Stimulated activated CD8-positive, alpha-beta memory T cell treated with anti-CD3 and anti-CD28 coated beads, Interleukin-7, amount 100 ng/mL, for 48 hours (primary cell): Measurements from ENCODE around the gene SMCO4.
"Not testable (repeated sequence)": the region's sequence is repeated elsewhere in the genome, so short reads cannot be mapped to it uniquely, and the experiment has no call there.

ENCODE experiments used
- DNase-seq, 2 donors: peaks; one replicate each; pipeline ENCODE4 v3.0.0-alpha.2; 2020; ENCODE audit warnings: low read depth in 1 of 2; ENCODE audit errors: extremely low read depth in 1 of 2

Gene SMCO4

DNA sequence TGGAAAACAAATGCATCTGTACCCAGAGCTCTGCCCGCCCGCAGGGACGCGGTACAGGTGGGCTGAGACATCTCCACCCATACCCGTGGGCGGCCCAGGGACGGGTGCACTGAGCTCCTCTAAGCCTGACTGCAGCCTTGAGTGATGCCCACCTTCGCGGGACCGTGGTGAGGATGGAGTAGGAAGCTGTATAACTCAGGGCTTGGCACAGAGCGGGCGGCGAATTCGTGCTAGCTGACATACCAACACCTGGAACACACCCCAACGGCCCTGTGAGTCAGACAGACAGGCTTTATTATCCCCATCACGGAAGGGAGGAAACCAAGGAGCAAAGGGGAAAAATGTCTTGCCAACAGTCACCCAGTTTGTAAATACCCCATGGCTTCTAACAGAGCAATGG is 61.9 kb downstream of the SMCO4 start:
- no peak for DNase-seq

DNA sequence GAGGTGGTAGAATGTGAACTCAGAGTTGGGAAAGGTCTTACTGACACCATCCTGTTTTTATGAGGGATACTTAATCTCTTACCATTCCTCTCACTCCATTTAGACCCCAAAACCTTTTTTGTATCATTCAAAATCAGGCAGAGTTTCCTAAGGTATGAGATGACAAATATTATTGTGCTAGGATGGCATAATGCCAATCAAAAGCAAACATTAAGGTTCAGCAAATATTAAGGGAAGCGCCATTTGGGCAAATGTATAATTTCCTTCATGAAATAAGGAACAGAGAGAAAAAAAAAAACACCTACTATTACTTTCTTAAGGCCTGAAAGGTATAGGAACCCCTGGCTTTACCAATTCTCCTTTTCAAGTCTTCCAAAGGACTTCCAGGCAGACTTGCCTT is 62.4 kb downstream of the SMCO4 start:
- DNase-seq: no peak

DNA sequence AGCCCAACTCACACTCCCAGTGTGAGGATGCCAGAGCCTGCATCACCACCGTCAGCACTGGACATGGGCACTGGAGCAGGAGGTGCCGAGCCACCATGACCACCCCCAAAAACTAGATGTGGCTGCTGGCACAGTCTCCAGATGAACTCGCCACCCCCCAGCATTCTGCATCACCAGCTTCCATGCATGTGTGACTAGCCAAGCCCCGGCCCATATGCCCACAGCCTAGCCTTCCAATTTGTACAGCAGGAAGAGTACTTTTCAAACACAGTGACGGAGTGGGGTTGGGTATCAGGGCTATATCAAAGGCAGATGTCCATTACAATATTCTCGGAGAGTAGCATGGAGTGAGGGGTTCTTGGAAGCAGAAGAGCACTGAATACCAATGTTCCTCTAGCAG is 62.9 kb downstream of the SMCO4 start:
- DNase-seq: no peak

DNA sequence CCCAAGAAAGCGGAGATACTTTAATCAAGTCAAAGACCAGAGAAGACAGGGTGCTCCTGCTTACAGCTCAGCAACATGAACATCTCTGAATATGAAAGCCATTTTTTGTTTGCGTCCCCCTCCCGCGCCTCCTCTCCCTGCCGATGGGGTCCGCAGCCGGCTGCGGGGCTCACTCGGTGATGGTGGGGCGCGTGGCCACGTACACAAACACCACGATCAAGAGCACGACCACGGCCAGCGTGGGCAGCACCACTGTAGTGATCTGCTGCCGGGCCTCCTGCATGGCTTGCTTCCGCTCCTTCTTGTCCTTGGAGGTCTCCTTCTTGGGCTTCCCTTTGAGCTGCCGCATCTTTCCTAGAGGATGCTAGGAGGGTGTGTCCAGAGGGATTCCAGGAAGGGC is 64.3 kb downstream of the SMCO4 start:
- no peak for DNase-seq

DNA sequence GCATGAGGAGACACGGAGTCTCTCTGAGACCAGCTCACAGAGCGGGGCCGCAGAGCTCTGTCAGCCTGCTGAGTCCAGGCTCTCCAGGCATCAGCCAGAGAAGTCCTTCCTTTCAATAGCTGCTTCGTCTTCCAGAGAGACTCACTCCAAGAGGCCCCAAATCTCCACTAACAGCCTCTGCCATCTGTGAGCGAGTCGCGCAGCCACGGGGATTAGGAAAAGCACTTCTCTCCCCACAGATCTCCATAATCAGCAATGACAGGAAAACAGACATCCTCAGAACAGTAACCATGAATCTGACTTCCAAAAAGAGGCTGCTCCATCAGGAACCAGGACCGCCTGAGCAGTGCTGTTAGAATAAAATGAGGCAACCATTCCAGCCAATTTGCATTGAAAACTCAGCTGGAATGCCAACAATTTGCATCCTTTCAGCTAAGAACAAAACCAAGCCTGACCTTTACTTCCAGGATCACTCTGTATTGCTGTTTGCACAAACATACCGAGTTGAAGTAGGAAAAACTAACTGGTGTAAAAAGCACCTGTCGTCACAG is 65.4 kb downstream of the SMCO4 start:
- DNase-seq: no peak

DNA sequence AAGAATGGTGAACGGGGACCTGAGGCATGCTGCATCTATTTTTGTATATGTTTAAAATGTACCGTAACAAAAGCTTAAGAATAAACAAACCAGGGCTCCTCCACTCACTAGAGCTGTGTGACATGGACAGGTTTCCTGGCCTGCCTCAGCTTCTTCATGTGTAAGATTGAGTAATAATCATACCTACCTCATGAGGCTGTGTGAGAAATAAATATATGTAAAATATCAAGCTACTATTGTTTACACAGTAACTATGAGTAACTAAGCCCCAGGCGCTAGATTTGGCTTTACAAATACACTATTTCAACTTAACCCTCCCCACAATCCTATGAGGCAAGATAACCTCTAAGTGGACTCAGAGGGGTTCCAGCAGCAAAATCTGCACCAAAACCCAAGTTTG is 66.4 kb downstream of the SMCO4 start:
- no peak for DNase-seq

DNA sequence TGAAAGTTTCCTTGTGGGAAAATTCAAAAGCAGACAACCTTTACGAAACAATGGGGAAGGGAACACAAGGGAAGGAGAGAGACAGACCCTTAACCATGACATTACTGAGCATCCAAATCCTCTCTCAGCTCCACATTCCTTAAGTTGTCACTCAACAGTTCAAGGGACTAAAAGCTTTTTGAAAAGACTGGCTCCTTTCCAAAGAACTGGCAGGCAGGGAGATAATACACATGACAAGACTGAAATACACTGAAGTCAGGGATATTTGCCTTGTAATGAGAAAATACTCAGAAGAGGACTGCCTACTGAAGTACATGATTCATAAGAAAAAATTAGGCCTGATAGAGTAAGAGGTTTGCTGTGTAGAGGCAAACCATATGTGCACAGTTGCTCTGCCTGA is 69.1 kb downstream of the SMCO4 start:
- no peak for DNase-seq

DNA sequence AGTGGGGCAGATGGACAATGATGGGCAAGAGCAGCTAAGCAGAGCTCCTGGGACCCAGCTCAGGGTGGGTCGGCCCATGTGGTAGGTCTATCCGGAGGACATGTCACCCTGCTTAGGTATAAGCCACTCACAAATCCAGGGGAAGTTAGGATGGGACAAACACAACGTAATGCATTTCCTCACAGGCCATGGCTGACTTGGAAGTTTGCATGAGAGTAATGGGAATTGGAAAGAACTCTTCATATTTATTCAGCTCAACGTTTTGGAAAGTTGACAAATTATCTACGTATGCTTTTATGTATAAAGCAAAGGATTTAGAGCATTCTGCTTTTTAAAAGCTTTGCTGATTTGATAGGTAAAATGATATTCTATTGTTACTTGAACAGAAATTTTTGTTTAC is 74.9 kb downstream of the SMCO4 start:
- DNase-seq: no peak

DNA sequence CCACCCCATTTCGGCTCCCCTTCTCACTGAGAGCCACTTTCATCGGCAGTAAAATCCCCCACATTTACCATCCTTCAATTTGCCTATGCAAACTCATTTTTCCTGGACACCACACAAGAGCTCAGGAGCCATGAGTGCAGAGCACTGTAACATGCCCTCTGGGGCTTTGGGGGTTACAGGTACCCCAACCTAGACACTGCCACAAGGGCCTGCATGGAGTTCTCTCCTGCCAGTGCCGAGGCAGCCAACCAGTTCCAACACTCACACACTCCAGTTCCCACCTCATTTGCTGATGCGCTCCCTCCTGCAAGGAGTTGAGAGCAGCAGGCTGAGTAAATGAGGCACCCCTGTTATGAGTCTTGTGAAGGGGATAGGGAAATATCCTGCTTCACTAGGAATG is 76.1 kb downstream of the SMCO4 start:
- no peak for DNase-seq

DNA sequence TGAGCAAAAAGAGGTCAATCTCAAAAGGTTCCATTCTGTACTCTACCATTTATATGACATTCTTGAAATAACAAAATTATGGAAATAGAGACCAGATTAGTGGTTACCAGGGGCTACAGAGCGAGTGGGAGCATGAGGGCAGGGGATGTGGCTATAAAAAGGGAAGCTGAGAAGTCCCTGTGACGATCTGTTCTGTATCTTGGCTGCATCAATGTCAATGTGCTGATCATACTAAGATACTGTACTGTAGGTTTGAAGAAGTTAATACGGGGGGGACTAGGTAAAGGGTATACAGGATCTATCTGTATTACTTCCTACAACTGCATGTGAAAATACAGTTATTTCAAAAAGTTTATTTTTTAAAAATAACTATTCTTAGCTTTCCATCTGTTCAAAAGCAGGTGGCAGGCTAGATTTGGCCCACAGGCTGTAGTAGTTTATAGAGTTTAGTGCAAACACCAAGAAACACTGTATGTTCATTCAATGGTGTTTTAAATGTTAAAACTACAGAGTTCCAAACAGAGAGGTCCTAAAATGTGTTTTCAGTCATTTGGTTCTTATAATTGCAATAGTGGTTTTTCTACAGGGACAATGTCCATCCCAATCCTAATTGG is 78.2 kb downstream of the SMCO4 start:
- no peak for DNase-seq

DNA sequence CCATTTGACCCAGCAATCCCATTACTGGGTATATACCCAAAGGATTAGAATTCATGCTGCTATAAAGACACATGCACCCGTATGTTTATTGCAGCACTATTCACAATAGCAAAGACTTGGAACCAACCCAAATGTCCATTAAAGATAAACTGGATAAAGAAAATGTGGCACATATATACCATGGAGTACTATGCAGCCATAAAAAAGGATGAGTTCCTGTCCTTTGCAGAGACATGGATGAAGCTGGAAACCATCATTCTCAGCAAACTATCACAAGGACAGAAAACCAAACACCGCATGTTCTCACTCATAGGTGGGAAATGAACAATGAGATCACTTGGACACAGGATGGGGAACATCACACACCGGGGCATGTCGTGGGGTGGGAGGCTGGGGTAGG is 79.5 kb downstream of the SMCO4 start:
- DNase-seq: not testable (repeated sequence)

DNA sequence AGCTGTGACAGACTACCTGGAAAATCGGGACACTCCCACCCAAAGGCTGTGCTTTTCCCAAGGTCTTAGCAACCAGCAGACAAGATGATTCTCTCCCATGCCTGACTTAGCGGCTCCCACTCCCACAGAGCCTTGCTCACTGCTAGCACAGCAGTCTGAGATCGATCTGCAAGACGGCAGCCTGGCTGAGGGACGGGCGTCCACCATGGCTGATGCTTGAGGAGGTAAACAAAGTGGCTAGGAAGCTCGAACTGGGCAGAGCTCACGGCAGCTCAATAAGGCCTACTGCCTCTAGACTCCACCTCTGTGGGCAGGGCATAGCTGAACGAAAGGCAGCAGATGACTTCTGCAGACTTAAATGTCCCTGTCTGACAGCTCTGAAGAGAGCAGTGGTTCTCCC is 84.9 kb downstream of the SMCO4 start:
- no peak for DNase-seq

DNA sequence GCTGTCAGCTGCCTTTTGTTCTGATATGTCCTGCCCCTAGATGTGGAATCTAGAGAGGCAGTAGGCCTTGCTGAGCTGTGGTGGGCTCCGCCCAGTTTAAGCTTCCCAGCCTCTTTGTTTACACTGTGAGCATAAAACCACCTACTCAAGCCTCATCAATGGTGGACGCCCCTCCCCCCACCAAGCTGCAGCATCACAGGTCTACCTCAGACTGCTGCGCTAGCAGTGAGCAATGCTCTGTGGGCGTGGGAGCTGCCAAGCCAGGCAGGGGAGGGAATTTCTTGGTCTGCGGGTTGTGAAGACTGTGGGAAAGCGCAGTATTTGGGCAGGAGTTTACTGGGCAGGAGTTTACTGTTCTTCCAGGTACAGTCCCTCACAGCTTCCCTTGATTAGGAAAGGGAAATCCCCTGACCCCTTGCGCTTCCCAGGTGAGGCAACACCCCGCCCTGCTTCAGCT is 98.5 kb downstream of the SMCO4 start:
- peak in 1 of 2 donors; percentile 10 for DNase-seq

DNA sequence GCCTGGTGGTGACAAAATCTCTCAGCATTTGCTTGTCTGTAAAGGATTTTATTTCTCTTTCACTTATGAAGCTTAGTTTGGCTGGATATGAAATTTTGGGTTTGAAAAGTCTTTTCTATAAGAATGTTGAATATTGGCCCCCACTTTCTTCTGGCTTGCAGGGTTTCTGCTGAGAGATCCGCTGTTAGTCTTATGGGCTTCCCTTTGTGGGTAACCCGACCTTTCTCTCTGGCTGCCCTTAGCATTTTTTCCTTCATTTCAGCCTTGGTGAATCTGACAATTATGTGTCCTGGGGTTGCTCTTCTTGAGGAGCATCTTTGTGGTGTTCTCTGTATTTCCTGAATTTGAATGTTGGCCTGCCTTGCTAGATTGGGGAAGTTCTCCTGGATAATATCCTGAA is 100.0 kb downstream of the SMCO4 start:
- DNase-seq: not testable (repeated sequence)

DNA sequence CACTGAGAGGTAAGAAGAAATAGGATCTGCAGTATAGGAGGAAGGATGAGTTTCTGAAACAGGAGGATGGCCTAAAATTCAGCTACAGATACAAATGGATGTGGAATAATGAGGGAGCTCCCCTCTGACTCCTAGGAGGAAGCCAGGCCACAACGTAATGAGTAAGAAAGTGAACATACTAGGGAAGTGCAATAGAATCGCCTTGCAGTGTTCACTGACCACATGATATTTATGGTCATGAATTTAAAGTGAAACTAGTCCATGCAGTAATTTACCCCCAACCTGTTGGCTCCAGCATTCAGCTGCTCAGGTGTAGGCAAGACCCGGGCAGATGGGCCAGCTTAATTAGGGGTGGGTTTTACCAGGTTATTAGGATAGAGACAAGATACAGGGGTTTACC is 110.9 kb downstream of the SMCO4 start:
- no peak for DNase-seq
